Measurements from ENCODE around the gene GIT2.
A peak's percentile ranks its signal among the peaks of the same experiment; 100 is the strongest.

GIT2 gene

GRCh38 chr12:109995686-109996482 lies at the start of gene GIT2 (continued):
- TF ChIP-seq, protein P1, sequence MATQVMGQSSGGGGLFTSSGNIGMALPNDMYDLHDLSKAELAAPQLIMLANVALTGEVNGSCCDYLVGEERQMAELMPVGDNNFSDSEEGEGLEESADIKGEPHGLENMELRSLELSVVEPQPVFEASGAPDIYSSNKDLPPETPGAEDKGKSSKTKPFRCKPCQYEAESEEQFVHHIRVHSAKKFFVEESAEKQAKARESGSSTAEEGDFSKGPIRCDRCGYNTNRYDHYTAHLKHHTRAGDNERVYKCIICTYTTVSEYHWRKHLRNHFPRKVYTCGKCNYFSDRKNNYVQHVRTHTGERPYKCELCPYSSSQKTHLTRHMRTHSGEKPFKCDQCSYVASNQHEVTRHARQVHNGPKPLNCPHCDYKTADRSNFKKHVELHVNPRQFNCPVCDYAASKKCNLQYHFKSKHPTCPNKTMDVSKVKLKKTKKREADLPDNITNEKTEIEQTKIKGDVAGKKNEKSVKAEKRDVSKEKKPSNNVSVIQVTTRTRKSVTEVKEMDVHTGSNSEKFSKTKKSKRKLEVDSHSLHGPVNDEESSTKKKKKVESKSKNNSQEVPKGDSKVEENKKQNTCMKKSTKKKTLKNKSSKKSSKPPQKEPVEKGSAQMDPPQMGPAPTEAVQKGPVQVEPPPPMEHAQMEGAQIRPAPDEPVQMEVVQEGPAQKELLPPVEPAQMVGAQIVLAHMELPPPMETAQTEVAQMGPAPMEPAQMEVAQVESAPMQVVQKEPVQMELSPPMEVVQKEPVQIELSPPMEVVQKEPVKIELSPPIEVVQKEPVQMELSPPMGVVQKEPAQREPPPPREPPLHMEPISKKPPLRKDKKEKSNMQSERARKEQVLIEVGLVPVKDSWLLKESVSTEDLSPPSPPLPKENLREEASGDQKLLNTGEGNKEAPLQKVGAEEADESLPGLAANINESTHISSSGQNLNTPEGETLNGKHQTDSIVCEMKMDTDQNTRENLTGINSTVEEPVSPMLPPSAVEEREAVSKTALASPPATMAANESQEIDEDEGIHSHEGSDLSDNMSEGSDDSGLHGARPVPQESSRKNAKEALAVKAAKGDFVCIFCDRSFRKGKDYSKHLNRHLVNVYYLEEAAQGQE (tag by site-specific recombination; IDR thresholded peaks at IDR 0.05), result peak; percentile 57
- no peak for TF ChIP-seq ZNF202 (tag by site-specific recombination; IDR thresholded peaks at IDR 0.05; ENCODE audit: borderline replicate concordance)
- TF ChIP-seq, protein P2, sequence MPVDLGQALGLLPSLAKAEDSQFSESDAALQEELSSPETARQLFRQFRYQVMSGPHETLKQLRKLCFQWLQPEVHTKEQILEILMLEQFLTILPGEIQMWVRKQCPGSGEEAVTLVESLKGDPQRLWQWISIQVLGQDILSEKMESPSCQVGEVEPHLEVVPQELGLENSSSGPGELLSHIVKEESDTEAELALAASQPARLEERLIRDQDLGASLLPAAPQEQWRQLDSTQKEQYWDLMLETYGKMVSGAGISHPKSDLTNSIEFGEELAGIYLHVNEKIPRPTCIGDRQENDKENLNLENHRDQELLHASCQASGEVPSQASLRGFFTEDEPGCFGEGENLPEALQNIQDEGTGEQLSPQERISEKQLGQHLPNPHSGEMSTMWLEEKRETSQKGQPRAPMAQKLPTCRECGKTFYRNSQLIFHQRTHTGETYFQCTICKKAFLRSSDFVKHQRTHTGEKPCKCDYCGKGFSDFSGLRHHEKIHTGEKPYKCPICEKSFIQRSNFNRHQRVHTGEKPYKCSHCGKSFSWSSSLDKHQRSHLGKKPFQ (tag by site-specific recombination; IDR thresholded peaks at IDR 0.05), result peak; percentile 47; the same call in 1 of the 2 replicates
- no peak for TF ChIP-seq ZNF391 (tag by site-specific recombination; IDR thresholded peaks at IDR 0.05; ENCODE audit: borderline replicate concordance, low read depth)
- TF ChIP-seq ZNF623 (tag by site-specific recombination; IDR thresholded peaks at IDR 0.05), result no peak
- TF ChIP-seq ZBTB26 (tag by site-specific recombination; optimal IDR thresholded peaks at IDR 0.05), result peak; percentile 63
- peak; percentile 66; the same call in 1 of the 2 replicates for TF ChIP-seq ZNF2 (tag by site-specific recombination; IDR thresholded peaks at IDR 0.05)
- TF ChIP-seq YY1 (tag by site-specific recombination; IDR thresholded peaks at IDR 0.05), result peak; percentile 96
- TF ChIP-seq ZEB2 (tag by site-specific recombination; IDR thresholded peaks at IDR 0.05), result no peak; the same call in 1 of the 2 replicates
- no peak for TF ChIP-seq ZNF140 (tag by site-specific recombination; IDR thresholded peaks at IDR 0.05)
- TF ChIP-seq ZNF138 (tag by site-specific recombination; IDR thresholded peaks at IDR 0.05; ENCODE audit: borderline replicate concordance), result no peak
- no peak for TF ChIP-seq ZFP41 (tag by site-specific recombination; IDR thresholded peaks at IDR 0.05; ENCODE audit: borderline replicate concordance)
- peak; percentile 33; the same call in 1 of the 2 replicates for TF ChIP-seq WT1 (tag by site-specific recombination; IDR thresholded peaks at IDR 0.05)
- no peak for TF ChIP-seq HOXD13 (CRISPR knock-in tag; IDR thresholded peaks at IDR 0.05; ENCODE audit: borderline replicate concordance)
- TF ChIP-seq ZIC2 (tag by site-specific recombination; IDR thresholded peaks at IDR 0.05), result peak; percentile 53
- TF ChIP-seq, protein P3, sequence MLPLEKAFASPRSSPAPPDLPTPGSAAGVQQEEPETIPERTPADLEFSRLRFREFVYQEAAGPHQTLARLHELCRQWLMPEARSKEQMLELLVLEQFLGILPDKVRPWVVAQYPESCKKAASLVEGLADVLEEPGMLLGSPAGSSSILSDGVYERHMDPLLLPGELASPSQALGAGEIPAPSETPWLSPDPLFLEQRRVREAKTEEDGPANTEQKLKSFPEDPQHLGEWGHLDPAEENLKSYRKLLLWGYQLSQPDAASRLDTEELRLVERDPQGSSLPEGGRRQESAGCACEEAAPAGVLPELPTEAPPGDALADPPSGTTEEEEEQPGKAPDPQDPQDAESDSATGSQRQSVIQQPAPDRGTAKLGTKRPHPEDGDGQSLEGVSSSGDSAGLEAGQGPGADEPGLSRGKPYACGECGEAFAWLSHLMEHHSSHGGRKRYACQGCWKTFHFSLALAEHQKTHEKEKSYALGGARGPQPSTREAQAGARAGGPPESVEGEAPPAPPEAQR (tag by site-specific recombination; IDR thresholded peaks at IDR 0.05), result no peak
- TF ChIP-seq ZNF239 (tag by site-specific recombination; IDR thresholded peaks at IDR 0.05), result no peak
- TF ChIP-seq ZNF560 (tag by site-specific recombination; IDR thresholded peaks at IDR 0.05; ENCODE audit: borderline replicate concordance), result no peak
- 0 out of 2 replicates have a peak, but pooled peaks have one; percentile 32 for TF ChIP-seq ZFP37 (tag by site-specific recombination; IDR thresholded peaks at IDR 0.05)
- no peak for TF ChIP-seq ZNF37A (tag by site-specific recombination; IDR thresholded peaks at IDR 0.05)
- TF ChIP-seq KLF8 (tag by site-specific recombination; IDR thresholded peaks at IDR 0.05), result peak; percentile 45
- TF ChIP-seq REPIN1 (tag by site-specific recombination; IDR thresholded peaks at IDR 0.05; ENCODE audit: low read depth), result peak; percentile 74; the same call in 1 of the 2 replicates
- TF ChIP-seq PRDM2 (tag by site-specific recombination; IDR thresholded peaks at IDR 0.05; ENCODE audit: borderline replicate concordance), result no peak
- TF ChIP-seq ZSCAN23 (tag by site-specific recombination; IDR thresholded peaks at IDR 0.05), result no peak
- TF ChIP-seq ZNF133 (tag by site-specific recombination; IDR thresholded peaks at IDR 0.05), result no peak
- no peak for TF ChIP-seq ZNF529 (tag by site-specific recombination; IDR thresholded peaks at IDR 0.05; ENCODE audit: insufficient replicate concordance)
